Measurements from ENCODE around the gene MXD1. TPM values are rescaled to one million over a fixed set of nuclear protein-coding genes. Genes with fewer than 3 reads are reported as not detected.

Gene MXD1
- total and polyA plus RNA-seq, 2 experiments from 2014 or later: 1.8 to 3.9 TPM

DNA sequence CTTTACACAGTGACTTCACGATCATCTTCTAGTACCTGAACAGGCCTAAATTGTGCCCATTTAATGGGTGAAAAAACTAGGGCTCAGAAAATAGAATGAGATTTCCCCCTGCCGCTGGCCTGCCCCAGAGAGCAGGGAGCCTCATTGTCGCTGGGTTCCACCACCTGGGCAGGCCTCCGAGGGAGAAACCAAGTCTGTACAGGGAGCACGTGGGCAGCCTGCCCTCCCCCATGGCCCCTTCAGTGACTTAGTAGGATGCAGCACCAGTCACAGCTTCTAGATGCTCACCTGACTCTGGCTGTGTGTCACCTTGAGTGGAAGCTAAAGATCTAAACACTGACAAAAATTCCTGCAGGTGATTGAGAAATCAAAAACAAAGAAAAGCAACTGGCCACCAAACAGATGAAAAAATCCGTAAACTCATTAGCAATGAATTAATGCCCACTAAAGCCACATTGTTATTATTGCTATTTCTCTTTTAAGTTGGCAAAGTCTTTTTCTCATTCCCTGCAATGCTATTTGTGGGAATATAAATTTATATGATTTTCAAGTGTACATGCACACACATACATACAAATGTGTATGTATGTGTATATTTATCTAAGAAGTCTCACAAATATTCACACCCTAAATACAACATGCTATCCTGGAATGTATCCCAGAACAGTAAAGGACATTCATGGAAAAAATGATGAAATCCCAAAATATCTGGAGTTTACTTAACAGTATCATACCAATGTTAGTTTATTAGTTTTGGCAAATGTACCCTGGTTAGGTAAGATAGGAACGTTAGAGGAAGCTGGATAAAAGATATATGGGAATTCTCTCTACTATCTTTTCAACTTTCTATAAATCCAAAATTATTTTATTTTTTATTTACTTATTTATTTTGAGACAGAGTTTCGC, 65.2 kb downstream of the MXD1 start:
- H3K27me3 Mint-ChIP-seq (ENCODE audit: insufficient read depth, low read depth, poor library complexity): peaks cover 3% of the 10 kb centered on the region
- no peak overlapping the region for H2AFZ ChIP-seq
- H3F3A ChIP-seq (replicated peaks; ENCODE audit: low read depth): no peaks in the 10 kb centered on the region
- ATAC-seq (no peak), DNase-seq (ENCODE audit: low spot score) (no peak)
- no peaks in the 10 kb centered on the region for H3K36me3 ChIP-seq (ENCODE audit: insufficient read depth)
- no peaks in the 10 kb centered on the region for H4K20me1 ChIP-seq (replicated peaks; ENCODE audit: insufficient read depth)
- no peak overlapping the region for H3K27ac Mint-ChIP-seq
- TF ChIP-seq ZNF114 (CRISPR knock-in tag; IDR thresholded peaks at IDR 0.05) (no peak), JUNB (IDR thresholded peaks at IDR 0.05; ENCODE audit: unreplicated experiment) (no peak), NANOG (IDR thresholded peaks at IDR 0.05; ENCODE audit: borderline replicate concordance) (no peak), EZH2phosphoT487 (IDR thresholded peaks at IDR 0.05; ENCODE audit: unreplicated experiment) (no peak), EZH2 (IDR thresholded peaks at IDR 0.05; ENCODE audit: low read depth, unreplicated experiment) (no peak), POLR2AphosphoS5 (IDR thresholded peaks at IDR 0.05; ENCODE audit: low read depth) (no peak), CREB1 (CRISPR knock-in tag; IDR thresholded peaks at IDR 0.05; ENCODE audit: low read depth) (no peak), ZNF331 (CRISPR knock-in tag; IDR thresholded peaks at IDR 0.05; ENCODE audit: low read depth) (no peak), STAT1 (IDR thresholded peaks at IDR 0.05; ENCODE audit: unreplicated experiment) (no peak)
- TF ChIP-seq, protein P1, sequence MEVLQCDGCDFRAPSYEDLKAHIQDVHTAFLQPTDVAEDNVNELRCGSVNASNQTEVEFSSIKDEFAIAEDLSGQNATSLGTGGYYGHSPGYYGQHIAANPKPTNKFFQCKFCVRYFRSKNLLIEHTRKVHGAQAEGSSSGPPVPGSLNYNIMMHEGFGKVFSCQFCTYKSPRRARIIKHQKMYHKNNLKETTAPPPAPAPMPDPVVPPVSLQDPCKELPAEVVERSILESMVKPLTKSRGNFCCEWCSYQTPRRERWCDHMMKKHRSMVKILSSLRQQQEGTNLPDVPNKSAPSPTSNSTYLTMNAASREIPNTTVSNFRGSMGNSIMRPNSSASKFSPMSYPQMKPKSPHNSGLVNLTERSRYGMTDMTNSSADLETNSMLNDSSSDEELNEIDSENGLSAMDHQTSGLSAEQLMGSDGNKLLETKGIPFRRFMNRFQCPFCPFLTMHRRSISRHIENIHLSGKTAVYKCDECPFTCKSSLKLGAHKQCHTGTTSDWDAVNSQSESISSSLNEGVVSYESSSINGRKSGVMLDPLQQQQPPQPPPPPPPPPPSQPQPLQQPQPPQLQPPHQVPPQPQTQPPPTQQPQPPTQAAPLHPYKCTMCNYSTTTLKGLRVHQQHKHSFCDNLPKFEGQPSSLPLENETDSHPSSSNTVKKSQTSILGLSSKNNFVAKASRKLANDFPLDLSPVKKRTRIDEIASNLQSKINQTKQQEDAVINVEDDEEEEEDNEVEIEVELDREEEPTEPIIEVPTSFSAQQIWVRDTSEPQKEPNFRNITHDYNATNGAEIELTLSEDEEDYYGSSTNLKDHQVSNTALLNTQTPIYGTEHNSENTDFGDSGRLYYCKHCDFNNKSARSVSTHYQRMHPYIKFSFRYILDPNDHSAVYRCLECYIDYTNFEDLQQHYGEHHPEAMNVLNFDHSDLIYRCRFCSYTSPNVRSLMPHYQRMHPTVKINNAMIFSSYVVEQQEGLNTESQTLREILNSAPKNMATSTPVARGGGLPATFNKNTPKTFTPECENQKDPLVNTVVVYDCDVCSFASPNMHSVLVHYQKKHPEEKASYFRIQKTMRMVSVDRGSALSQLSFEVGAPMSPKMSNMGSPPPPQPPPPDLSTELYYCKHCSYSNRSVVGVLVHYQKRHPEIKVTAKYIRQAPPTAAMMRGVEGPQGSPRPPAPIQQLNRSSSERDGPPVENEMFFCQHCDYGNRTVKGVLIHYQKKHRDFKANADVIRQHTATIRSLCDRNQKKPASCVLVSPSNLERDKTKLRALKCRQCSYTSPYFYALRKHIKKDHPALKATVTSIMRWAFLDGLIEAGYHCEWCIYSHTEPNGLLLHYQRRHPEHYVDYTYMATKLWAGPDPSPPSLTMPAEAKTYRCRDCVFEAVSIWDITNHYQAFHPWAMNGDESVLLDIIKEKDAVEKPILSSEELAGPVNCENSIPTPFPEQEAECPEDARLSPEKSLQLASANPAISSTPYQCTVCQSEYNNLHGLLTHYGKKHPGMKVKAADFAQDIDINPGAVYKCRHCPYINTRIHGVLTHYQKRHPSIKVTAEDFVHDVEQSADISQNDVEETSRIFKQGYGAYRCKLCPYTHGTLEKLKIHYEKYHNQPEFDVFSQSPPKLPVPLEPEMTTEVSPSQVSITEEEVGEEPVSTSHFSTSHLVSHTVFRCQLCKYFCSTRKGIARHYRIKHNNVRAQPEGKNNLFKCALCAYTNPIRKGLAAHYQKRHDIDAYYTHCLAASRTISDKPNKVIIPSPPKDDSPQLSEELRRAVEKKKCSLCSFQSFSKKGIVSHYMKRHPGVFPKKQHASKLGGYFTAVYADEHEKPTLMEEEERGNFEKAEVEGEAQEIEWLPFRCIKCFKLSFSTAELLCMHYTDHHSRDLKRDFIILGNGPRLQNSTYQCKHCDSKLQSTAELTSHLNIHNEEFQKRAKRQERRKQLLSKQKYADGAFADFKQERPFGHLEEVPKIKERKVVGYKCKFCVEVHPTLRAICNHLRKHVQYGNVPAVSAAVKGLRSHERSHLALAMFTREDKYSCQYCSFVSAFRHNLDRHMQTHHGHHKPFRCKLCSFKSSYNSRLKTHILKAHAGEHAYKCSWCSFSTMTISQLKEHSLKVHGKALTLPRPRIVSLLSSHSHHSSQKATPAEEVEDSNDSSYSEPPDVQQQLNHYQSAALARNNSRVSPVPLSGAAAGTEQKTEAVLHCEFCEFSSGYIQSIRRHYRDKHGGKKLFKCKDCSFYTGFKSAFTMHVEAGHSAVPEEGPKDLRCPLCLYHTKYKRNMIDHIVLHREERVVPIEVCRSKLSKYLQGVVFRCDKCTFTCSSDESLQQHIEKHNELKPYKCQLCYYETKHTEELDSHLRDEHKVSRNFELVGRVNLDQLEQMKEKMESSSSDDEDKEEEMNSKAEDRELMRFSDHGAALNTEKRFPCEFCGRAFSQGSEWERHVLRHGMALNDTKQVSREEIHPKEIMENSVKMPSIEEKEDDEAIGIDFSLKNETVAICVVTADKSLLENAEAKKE (CRISPR knock-in tag; IDR thresholded peaks at IDR 0.05): no peak
- TF ChIP-seq, protein P2, sequence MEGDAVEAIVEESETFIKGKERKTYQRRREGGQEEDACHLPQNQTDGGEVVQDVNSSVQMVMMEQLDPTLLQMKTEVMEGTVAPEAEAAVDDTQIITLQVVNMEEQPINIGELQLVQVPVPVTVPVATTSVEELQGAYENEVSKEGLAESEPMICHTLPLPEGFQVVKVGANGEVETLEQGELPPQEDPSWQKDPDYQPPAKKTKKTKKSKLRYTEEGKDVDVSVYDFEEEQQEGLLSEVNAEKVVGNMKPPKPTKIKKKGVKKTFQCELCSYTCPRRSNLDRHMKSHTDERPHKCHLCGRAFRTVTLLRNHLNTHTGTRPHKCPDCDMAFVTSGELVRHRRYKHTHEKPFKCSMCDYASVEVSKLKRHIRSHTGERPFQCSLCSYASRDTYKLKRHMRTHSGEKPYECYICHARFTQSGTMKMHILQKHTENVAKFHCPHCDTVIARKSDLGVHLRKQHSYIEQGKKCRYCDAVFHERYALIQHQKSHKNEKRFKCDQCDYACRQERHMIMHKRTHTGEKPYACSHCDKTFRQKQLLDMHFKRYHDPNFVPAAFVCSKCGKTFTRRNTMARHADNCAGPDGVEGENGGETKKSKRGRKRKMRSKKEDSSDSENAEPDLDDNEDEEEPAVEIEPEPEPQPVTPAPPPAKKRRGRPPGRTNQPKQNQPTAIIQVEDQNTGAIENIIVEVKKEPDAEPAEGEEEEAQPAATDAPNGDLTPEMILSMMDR (conservative IDR thresholded peaks at IDR 0.05; ENCODE audit: low read depth in 2 of 2): no peak
- TF ChIP-seq, protein P3, sequence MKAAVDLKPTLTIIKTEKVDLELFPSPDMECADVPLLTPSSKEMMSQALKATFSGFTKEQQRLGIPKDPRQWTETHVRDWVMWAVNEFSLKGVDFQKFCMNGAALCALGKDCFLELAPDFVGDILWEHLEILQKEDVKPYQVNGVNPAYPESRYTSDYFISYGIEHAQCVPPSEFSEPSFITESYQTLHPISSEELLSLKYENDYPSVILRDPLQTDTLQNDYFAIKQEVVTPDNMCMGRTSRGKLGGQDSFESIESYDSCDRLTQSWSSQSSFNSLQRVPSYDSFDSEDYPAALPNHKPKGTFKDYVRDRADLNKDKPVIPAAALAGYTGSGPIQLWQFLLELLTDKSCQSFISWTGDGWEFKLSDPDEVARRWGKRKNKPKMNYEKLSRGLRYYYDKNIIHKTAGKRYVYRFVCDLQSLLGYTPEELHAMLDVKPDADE (IDR thresholded peaks at IDR 0.05): no peak
- TF ChIP-seq, protein P4, sequence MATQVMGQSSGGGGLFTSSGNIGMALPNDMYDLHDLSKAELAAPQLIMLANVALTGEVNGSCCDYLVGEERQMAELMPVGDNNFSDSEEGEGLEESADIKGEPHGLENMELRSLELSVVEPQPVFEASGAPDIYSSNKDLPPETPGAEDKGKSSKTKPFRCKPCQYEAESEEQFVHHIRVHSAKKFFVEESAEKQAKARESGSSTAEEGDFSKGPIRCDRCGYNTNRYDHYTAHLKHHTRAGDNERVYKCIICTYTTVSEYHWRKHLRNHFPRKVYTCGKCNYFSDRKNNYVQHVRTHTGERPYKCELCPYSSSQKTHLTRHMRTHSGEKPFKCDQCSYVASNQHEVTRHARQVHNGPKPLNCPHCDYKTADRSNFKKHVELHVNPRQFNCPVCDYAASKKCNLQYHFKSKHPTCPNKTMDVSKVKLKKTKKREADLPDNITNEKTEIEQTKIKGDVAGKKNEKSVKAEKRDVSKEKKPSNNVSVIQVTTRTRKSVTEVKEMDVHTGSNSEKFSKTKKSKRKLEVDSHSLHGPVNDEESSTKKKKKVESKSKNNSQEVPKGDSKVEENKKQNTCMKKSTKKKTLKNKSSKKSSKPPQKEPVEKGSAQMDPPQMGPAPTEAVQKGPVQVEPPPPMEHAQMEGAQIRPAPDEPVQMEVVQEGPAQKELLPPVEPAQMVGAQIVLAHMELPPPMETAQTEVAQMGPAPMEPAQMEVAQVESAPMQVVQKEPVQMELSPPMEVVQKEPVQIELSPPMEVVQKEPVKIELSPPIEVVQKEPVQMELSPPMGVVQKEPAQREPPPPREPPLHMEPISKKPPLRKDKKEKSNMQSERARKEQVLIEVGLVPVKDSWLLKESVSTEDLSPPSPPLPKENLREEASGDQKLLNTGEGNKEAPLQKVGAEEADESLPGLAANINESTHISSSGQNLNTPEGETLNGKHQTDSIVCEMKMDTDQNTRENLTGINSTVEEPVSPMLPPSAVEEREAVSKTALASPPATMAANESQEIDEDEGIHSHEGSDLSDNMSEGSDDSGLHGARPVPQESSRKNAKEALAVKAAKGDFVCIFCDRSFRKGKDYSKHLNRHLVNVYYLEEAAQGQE (IDR thresholded peaks at IDR 0.05; ENCODE audit: unreplicated experiment): no peak
- no peak overlapping the region for H3K4me2 ChIP-seq
- H3K79me2 ChIP-seq (replicated peaks; ENCODE audit: insufficient read depth): no peaks in the 10 kb centered on the region
- no peak overlapping the region for H3K27ac ChIP-seq (ENCODE audit: low read depth)
- H3K9me2 ChIP-seq (ENCODE audit: insufficient read depth): 0 out of 2 replicates have a peak, but pooled peaks cover 3% of the 10 kb centered on the region
- H3K4me3 Mint-ChIP-seq: no peak overlapping the region
- H3K9me3 Mint-ChIP-seq: no peaks in the 10 kb centered on the region
- H3K4me3 ChIP-seq: no peak overlapping the region
- no peaks in the 10 kb centered on the region for H3K4me1 ChIP-seq (ENCODE audit: insufficient read depth)
- H3K27me3 ChIP-seq (ENCODE audit: insufficient read depth): no peaks in the 10 kb centered on the region
- H3K4me1 Mint-ChIP-seq: peaks cover 9% of the 10 kb centered on the region
- no peaks in the 10 kb centered on the region; the same call in 2 of the 3 replicates for H3K36me3 Mint-ChIP-seq (ENCODE audit: low read depth)

All from GM23338 (cell line).